Transverse colon (tissue), 4 donors: Measurements from ENCODE around the gene FBN3.
"Not testable (repeated sequence)": the region's sequence is repeated elsewhere in the genome, so short reads cannot be mapped to it uniquely, and the experiment has no call there.

Experiments used
- CTCF ChIP-seq, 5 experiments: fragments of 200-600 bp in 3 of 5; fragments of 450-650 bp in 2 of 5; sonication (generic) in 3 of 5; IDR thresholded peaks; 1 replicate in 2 of 5; 2 replicates in 3 of 5; pipeline ENCODE4 v1.5.1; 2016 to 2017; ENCODE audit warnings: antibody characterized with exemption in 5 of 5, inconsistent platforms in 3 of 5, mild to moderate bottlenecking in 2 of 5, moderate library complexity in 1 of 5
- EP300 ChIP-seq: sonication (generic); formaldehyde crosslinking; IDR thresholded peaks from one replicate; pipeline ENCODE4 v1.6.1; 2017; ENCODE audit warnings: antibody characterized with exemption, low read depth
- POLR2A ChIP-seq: fragments of 450-650 bp; IDR thresholded peaks from one replicate; pipeline ENCODE4 v1.6.1; 2016; ENCODE audit warnings: antibody characterized with exemption, mild to moderate bottlenecking, moderate library complexity
- POLR2AphosphoS5 ChIP-seq, 3 donors: sonication (generic); formaldehyde crosslinking; IDR thresholded peaks; one replicate each; pipeline ENCODE4 v1.6.1; 2016; ENCODE audit warnings: antibody characterized with exemption in 3 of 3

GRCh38 chr19:8154014-8154413, 4.6 kb upstream of the FBN3 start:
- not testable (repeated sequence) for TF ChIP-seq POLR2A; POLR2AphosphoS5 (IDR thresholded peaks at IDR 0.05); EP300
- TF ChIP-seq CTCF (IDR thresholded peaks at IDR 0.05), result peak in 1 of 5 experiments; percentile 5
